T-helper 2 cell treated with Interferon-gamma antibody and Interleukin-4, amounts not matched to agents 5 μg/mL and 100 μg/mL, for 36 hours (primary cell): ENCODE measurements around the gene SH3BP4.

ENCODE experiments used
- DNase-seq: peaks from one replicate; pipeline ENCODE4 v3.0.0; 2021; ENCODE audit warnings: low spot score
- H3K27ac Mint-ChIP-seq: one replicate; pipeline ENCODE4 v1.8.0; 2021; ENCODE audit warnings: mild to moderate bottlenecking, mixed read lengths
- H3K27me3 Mint-ChIP-seq: one replicate; pipeline ENCODE4 v1.8.0; 2021; ENCODE audit warnings: low read depth, mixed read lengths
- H3K36me3 Mint-ChIP-seq: one replicate; pipeline ENCODE4 v1.8.0; 2021; ENCODE audit warnings: low read depth, mixed read lengths
- H3K4me1 Mint-ChIP-seq: one replicate; pipeline ENCODE4 v1.8.0; 2021; ENCODE audit warnings: low read depth, mixed read lengths
- H3K4me3 Mint-ChIP-seq: one replicate; pipeline ENCODE4 v1.8.0; 2022; ENCODE audit warnings: mild to moderate bottlenecking, moderate library complexity, mixed read lengths
- H3K9me3 Mint-ChIP-seq: one replicate; pipeline ENCODE4 v1.8.0; 2021; ENCODE audit warnings: mixed read lengths

Gene SH3BP4

DNA sequence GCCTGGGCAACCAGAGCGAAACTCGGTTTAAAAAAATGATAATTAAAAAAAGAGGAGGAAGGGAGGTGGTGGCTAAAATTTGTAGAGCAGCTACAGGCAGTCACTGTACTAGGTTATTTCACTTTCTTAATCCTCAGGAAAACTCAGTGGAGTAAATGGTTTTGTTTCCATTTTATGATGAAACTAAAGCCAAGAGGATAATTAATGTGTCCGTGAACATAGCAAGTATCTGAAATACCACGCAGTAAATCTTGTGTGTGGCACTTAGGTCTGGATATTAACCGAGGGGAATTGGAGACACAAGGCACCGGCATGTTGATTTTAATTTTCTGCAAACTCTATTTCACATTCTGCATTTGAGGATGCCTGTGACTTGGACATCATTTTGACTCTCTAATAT lies 14.5 kb downstream of the SH3BP4 start:
- no peak for DNase-seq
- H3K27ac Mint-ChIP-seq = no peak overlapping the region
- H3K9me3 Mint-ChIP-seq = no peaks in the 10 kb centered on the region
- H3K4me1 Mint-ChIP-seq = no peaks in the 10 kb centered on the region
- no peak overlapping the region for H3K4me3 Mint-ChIP-seq
- H3K36me3 Mint-ChIP-seq = no peaks in the 10 kb centered on the region
- peaks cover 4% of the 10 kb centered on the region for H3K27me3 Mint-ChIP-seq

DNA sequence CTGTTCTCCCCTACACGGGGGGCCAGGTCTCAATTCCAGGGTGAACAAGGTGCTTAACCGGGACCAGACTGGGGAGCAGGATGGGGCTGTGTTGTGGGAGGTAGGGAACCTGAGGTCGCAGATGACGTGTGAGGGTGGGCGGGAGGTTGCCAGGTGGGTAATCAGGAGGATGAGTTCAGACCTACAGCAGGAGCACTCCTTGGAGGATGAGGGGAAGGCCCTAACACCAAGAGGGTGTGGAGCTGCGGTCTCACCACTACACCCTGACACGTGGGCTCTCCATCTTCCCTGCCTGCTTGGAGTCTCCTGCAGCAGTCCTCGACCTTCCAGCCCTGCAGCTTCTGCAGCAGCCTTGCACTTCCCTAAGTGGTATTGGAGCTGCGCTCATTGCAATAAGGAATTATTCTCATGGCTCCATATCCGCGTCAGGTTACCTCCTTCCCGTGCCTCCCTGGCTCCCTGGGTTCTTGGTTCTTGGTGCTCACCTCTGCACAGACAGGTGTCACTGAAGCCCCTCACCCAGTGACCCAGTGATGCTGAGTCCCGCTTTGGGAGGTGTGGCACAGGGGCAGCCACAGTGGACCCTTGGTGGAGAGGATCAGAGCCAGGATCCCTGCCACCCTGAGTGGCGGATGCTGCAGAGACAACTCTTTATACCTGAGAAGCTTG lies 15.5 kb downstream of the SH3BP4 start:
- Mint-ChIP-seq H3K4me3 (no peak overlapping the region), H3K4me1 (no peaks in the 10 kb centered on the region), H3K36me3 (no peaks in the 10 kb centered on the region), H3K27ac (no peak overlapping the region), H3K27me3 (peaks cover 4% of the 10 kb centered on the region), H3K9me3 (no peaks in the 10 kb centered on the region)
- no peak for DNase-seq

DNA sequence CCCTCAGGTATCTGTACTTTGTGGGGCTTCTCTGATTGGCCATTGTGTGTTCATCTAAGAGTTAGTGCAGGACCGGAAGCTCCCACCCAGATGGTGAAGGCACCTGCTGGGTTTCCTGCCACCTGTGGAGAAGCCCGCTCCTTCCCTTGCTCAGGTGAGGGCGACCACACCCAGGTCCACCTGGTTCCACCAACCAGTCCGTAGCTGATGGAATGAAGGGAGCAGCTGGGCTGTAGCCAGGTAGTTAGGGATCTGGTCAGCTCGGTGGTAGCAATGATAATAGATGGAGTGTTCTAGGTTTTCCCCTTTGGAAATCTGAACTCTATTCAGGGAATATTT lies 16.0 kb downstream of the SH3BP4 start:
- Mint-ChIP-seq H3K27me3 (peaks cover 4% of the 10 kb centered on the region), H3K27ac (no peak overlapping the region), H3K36me3 (no peaks in the 10 kb centered on the region), H3K9me3 (no peaks in the 10 kb centered on the region), H3K4me1 (no peaks in the 10 kb centered on the region), H3K4me3 (no peak overlapping the region)
- no peak for DNase-seq

DNA sequence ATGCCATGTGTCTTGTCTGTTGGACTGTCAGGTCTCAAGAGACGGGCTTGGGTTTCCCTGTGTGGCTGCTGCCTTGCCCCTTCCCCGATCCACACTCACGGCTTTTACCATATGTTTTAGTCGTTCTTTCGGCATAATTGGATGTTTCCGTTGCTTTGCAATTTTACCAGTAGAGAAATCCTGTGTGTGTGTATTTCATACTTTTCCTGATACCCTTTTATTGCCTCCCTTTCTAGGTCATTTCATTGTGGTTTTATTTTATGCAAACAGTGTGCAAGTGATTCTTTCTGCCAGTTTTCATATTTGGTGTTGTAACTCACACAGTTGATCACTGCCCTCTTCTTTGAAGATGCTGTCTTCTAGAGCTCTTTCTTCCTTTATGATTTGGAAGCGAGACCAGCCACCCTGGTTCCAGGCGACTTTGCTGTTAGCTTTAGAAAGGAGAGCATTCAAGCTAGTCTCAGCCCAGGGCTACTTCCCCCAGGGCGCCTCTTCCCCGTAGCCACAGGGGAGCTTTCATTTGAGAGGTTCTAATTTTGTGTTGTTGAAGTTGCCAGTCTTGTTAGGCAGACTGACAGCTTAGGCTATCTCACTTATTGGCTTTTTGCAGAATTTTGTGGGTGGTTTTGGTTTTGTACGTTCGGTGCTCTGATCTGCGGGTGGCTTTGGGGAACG lies 17.0 kb downstream of the SH3BP4 start:
- Mint-ChIP-seq H3K36me3 (no peaks in the 10 kb centered on the region), H3K27ac (no peak overlapping the region), H3K27me3 (peaks cover 4% of the 10 kb centered on the region), H3K9me3 (no peaks in the 10 kb centered on the region), H3K4me1 (no peaks in the 10 kb centered on the region), H3K4me3 (no peak overlapping the region)
- no peak for DNase-seq

DNA sequence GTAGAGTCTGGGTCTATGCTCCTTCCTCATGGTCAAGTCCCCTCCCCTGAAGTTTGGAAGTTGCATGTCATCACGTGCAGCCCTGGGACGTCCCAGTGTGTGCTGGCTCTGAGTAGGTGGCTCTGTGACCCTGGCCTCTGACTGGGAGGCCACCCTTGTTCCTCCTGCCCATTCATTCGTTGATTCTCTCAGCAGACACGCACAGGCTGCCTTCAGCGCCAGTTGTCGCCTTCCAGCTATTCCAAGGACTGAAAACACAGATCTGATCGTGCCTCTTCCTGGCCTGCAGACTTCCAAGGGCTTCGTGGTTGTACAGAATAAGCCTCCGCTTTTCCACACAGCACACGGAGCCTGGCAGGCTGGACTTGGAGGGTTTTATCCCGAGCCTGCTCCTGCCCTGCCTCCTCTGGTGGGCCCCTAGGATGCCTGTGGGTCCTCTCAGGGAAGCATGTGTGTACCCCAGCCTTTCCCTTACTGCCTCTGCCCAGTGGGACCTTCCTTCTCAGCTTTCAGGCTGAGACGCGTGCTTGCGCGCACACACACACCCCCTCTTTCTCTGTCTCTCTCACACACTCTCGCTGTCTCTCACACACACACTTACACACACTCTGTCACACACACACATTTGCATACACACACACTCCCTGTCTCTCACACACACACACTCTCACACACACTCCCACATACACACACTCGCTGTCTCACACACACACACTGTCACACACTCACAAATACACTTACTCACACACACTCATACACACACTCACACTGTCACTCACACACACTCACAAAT lies 17.7 kb downstream of the SH3BP4 start:
- peaks cover 4% of the 10 kb centered on the region for H3K27me3 Mint-ChIP-seq

DNA sequence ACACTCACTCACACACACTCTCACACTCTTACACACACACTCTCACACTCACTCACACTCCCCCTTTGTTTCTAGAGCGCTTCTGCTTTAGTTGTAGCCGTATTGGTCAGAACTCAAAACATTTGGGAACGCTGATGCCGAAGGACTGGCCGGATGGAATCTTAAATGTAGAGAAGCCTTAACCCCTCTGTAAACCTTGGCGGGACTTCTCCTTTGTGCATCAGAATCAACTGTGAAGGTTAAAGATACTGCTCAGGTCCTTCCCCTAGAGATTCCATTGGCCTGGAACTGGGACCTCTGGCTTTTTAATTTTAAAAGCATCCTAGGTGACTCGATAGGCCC lies 18.3 kb downstream of the SH3BP4 start:
- no peaks in the 10 kb centered on the region for H3K4me1 Mint-ChIP-seq
- H3K4me3 Mint-ChIP-seq = no peak overlapping the region

More for the DNA sequence above, 17.7 kb downstream of the SH3BP4 start:
- Mint-ChIP-seq H3K4me3 (no peak overlapping the region), H3K9me3 (no peaks in the 10 kb centered on the region), H3K36me3 (no peaks in the 10 kb centered on the region), H3K4me1 (no peaks in the 10 kb centered on the region), H3K27ac (no peak overlapping the region)
- DNase-seq = no peak

DNA sequence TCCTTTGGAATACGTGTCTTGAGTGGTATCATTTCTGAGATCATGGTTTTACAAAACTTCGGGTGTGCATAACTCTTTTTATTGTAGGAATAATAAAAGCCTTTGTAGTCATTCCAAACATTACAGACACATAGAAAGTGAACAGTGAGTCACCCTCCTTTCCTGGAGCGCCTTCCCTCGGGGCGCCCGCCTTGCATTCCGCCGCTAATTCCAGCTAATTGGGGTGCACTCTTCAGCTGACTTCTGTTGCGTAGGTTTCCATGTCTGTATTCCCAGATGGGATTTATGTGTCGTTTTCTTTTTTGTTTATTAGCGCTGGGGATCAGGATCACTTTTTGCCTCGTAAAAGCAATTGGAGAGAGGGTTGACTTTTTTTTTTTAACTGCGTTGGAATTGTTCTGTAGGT lies 18.7 kb downstream of the SH3BP4 start:
- Mint-ChIP-seq H3K27me3 (peaks cover 4% of the 10 kb centered on the region), H3K27ac (no peak overlapping the region), H3K36me3 (no peaks in the 10 kb centered on the region), H3K9me3 (no peaks in the 10 kb centered on the region), H3K4me1 (no peaks in the 10 kb centered on the region), H3K4me3 (no peak overlapping the region)
- DNase-seq = no peak

More for the DNA sequence above, 18.3 kb downstream of the SH3BP4 start:
- Mint-ChIP-seq H3K9me3 (no peaks in the 10 kb centered on the region), H3K27ac (no peak overlapping the region), H3K36me3 (no peaks in the 10 kb centered on the region), H3K27me3 (peaks cover 4% of the 10 kb centered on the region)
- DNase-seq = no peak

DNA sequence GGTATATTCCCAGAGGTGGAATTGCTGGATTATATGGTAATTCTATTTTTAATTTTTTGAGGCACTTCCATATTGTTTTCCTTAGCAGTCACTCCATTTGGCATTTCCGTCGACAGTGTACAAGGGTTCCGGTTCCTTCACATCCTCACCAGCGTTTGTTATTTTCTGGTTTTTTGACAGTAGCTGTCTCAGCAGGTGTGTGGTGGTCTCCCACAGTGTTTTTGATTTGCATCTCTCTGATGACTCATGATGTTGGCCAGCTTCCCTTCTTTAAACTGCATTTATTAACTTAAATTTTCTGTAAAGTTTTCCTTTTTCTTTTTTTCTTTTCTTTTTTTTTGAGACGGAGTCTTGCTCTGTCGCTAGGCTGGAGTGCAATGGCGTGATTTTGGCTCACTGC lies 19.7 kb downstream of the SH3BP4 start:
- Mint-ChIP-seq H3K27me3 (peaks cover 4% of the 10 kb centered on the region), H3K9me3 (no peaks in the 10 kb centered on the region), H3K4me3 (no peak overlapping the region), H3K27ac (no peak overlapping the region), H3K36me3 (no peaks in the 10 kb centered on the region), H3K4me1 (no peaks in the 10 kb centered on the region)
- no peak for DNase-seq

DNA sequence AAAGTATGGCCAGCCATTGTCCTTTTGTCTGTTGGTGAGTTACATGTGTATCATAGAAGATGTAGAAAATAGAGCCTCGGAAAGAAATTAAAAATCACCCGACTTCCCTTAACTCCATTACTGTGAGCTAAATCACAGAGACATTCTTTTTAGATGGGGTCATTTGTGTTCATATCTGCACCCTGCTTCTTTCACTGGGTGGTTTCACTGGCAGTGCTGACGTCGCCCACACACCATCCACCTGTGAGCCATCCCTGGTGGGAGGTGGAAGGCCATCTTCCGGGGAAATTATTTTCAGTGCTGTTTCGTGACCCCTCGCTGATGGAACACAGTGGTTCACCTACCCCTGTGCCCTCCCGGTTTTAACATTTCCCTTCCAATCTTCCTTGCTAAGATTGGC lies 21.2 kb downstream of the SH3BP4 start:
- Mint-ChIP-seq H3K36me3 (no peaks in the 10 kb centered on the region), H3K9me3 (no peaks in the 10 kb centered on the region), H3K4me3 (no peak overlapping the region), H3K27ac (no peak overlapping the region), H3K27me3 (peaks cover 4% of the 10 kb centered on the region), H3K4me1 (no peaks in the 10 kb centered on the region)
- no peak for DNase-seq

DNA sequence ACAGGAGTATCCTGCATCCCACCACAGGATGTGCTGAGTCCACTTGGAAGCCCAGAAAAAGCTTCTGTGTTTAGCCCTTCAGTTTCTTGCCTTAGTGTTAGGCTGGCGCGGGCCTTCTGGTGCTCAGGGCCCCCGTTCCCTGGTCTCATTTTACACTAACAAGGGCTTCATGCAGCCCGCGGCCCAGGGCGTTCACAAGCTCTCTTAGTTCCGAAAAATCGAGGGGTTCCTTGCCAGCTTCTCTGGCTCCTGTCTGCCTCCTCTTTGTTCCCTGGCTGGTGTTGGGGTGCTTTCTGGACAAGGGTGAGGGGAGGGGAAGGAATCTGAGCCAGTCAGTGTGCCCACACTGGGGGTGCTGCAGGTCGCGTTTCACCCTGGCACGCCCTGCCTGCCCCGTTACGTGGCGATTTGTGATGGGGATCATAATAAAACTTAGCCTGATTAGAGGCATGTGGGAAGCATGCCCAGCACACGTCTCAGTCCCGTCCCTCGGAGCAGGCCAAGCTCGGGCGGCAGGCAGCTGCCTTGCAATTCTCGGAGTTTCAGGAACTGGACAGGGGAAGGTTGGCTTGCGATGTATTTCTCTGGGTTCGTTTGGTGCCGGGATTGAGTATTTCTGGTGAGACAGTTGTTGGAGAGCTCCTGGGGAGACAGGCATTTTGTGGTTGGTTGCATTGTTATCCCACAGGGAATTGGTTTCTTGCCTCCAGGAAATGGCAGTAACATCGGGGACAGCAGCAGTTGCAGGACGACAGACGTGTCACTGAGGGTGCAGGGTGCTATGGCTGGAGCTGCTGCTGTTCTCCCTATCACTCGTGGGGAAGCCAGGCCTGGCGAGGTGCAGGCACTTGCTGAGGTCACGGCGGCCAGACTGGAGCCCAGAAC lies 22.9 kb downstream of the SH3BP4 start:
- Mint-ChIP-seq H3K4me3 (no peak overlapping the region), H3K27me3 (peaks cover 3% of the 10 kb centered on the region), H3K9me3 (peaks cover 6% of the 10 kb centered on the region), H3K36me3 (no peaks in the 10 kb centered on the region), H3K4me1 (no peaks in the 10 kb centered on the region), H3K27ac (no peak overlapping the region)
- DNase-seq = no peak

DNA sequence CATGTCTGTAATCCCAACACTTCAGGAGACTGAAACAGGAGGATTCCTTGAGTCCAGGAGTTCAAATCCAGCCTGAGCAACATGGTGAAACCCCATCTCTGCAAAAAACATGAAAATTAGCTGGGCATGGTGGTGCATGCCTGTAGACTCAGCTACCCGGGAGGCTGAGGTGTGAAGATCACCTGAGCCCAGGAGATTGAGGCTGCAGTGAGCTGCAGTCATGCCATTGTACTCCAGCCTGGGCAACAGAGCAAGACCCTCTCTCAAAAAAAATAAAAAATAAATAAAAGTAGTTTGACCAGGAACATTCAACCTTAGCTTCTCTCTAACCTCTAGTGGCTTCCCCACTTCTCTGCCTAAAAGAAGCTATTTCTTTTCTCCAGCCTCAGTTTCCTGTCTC lies 23.8 kb downstream of the SH3BP4 start:
- H3K4me1 Mint-ChIP-seq = no peaks in the 10 kb centered on the region
- H3K27me3 Mint-ChIP-seq = no peaks in the 10 kb centered on the region
- no peak overlapping the region for H3K4me3 Mint-ChIP-seq
- H3K9me3 Mint-ChIP-seq = peaks cover 9% of the 10 kb centered on the region
- no peak overlapping the region for H3K27ac Mint-ChIP-seq
- DNase-seq = no peak
- H3K36me3 Mint-ChIP-seq = no peaks in the 10 kb centered on the region

DNA sequence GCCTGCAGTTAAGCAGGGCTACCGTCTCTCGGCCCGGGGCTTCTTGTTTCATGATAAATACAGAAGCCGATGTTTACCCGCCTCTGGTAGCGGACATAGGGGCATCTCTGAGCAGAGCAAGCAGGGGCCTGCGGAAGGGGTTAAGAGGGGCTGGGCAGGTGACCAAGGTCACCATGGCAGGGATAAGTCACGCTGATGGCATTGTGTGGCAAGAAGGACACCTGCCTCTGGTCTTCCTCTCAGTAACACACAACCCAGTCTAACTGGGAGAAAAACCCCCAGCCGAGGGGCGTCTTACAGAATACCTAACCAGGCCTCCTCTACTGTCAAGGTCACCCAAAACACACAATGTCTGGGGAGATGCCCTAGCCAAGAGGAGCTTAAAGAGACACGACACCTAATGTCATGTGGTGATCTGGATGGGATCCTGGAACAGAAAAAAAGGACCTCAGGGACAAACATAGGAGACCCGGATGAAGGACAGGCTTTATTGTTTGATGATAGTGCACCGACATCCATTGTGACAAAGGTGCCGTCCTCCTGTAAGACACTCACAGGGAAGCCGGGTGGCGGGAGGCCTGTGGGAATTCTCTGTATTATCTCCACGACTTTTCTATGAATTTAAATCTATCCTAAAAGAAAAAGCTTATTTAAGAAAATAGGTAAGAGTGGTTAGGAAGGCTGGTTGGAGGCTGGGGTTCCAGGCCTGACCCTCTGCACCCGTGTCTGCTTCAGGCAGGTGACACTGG lies 24.8 kb downstream of the SH3BP4 start:
- peaks cover 9% of the 10 kb centered on the region for H3K9me3 Mint-ChIP-seq
- no peak for DNase-seq
- H3K4me3 Mint-ChIP-seq = no peak overlapping the region
- no peak overlapping the region for H3K27ac Mint-ChIP-seq
- H3K27me3 Mint-ChIP-seq = no peaks in the 10 kb centered on the region
- H3K4me1 Mint-ChIP-seq = no peaks in the 10 kb centered on the region
- H3K36me3 Mint-ChIP-seq = no peaks in the 10 kb centered on the region

DNA sequence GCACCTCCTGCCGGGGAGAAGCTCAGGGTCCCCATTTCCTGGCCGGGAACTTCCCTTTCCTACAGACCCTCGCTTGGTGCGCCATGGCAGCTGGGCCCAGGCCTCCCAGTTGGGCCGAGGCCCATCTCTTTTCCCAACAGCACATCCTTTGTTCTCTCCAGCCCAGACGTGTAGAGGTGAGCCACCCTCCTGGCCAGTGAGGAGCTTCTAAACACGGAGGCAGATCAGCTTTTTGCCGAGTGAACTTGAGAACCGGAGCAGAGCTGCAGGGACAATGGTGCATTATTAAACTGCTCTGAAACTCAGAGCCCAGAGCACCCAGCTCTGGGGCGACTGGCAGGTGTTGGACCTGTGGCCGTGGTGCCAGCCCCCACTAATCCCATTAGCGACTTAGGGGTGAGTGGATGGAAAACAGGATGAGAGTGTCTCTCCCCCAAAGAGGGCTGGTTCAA lies 25.4 kb downstream of the SH3BP4 start:
- Mint-ChIP-seq H3K4me1 (no peaks in the 10 kb centered on the region), H3K27ac (no peak overlapping the region), H3K9me3 (peaks cover 9% of the 10 kb centered on the region), H3K27me3 (no peaks in the 10 kb centered on the region), H3K36me3 (no peaks in the 10 kb centered on the region), H3K4me3 (no peak overlapping the region)
- DNase-seq = no peak
